Nephron (organoid): ENCODE data around the gene EREG.

Source experiments
- H3K27ac Mint-ChIP-seq, 3 experiments: 2 replicates each; pipeline ENCODE4 v1.8.0; 2020; ENCODE audit warnings: mixed read lengths in 3 of 3, mild to moderate bottlenecking in 2 of 3, moderate library complexity in 1 of 3
- H3K27me3 Mint-ChIP-seq: 2 replicates; pipeline ENCODE4 v1.8.0; 2021; ENCODE audit warnings: low read depth, mild to moderate bottlenecking, moderate library complexity, mixed read lengths
- H3K36me3 Mint-ChIP-seq: 2 replicates; pipeline ENCODE4 v1.8.0; 2020; ENCODE audit warnings: low read depth, mixed read lengths
- H3K4me1 Mint-ChIP-seq: 2 replicates; pipeline ENCODE4 v1.8.0; 2020; ENCODE audit warnings: mixed read lengths
- H3K4me3 Mint-ChIP-seq, 3 experiments: 2 replicates each; pipeline ENCODE4 v1.8.0; 2020; ENCODE audit warnings: mild to moderate bottlenecking in 3 of 3, mixed read lengths in 3 of 3, moderate library complexity in 2 of 3
- H3K9me3 Mint-ChIP-seq: 2 replicates; pipeline ENCODE4 v1.8.0; 2020; ENCODE audit warnings: mixed read lengths
- CTCF ChIP-seq, 3 experiments: fragments of 200-600 bp; sonication (generic); IDR thresholded peaks; one replicate each; pipeline ENCODE4 v1.5.0; 2021; ENCODE audit warnings: antibody characterized with exemption in 3 of 3; ENCODE audit not compliant: unreplicated experiment in 3 of 3

The EREG gene

GRCh38 chr4:74433541-74434172 lies 68.7 kb downstream of the EREG start:
- no peak for TF ChIP-seq CTCF (IDR thresholded peaks at IDR 0.05; ENCODE audit: unreplicated experiment in 3 of 3)
- Mint-ChIP-seq H3K36me3 (no peaks in the 10 kb centered on the region), H3K4me3 (no peak overlapping the region), H3K9me3 (no peaks in the 10 kb centered on the region), H3K27me3 (no peaks in the 10 kb centered on the region), H3K27ac (no peak overlapping the region), H3K4me1 (no peaks in the 10 kb centered on the region)

GRCh38 chr4:74435296-74435695 lies 70.4 kb downstream of the EREG start:
- TF ChIP-seq CTCF (IDR thresholded peaks at IDR 0.05; ENCODE audit: unreplicated experiment in 3 of 3), result no peak
- Mint-ChIP-seq H3K27ac (no peak overlapping the region), H3K4me3 (no peak overlapping the region), H3K9me3 (no peaks in the 10 kb centered on the region), H3K27me3 (no peaks in the 10 kb centered on the region), H3K36me3 (no peaks in the 10 kb centered on the region), H3K4me1 (no peaks in the 10 kb centered on the region)

GRCh38 chr4:74437866-74438265 lies 72.9 kb downstream of the EREG start:
- H3K27ac Mint-ChIP-seq, result no peak overlapping the region
- H3K36me3 Mint-ChIP-seq, result no peaks in the 10 kb centered on the region
- no peaks in the 10 kb centered on the region for H3K9me3 Mint-ChIP-seq
- no peak for TF ChIP-seq CTCF (IDR thresholded peaks at IDR 0.05; ENCODE audit: unreplicated experiment in 3 of 3)
- H3K4me3 Mint-ChIP-seq, result no peak overlapping the region
- H3K4me1 Mint-ChIP-seq, result no peaks in the 10 kb centered on the region
- H3K27me3 Mint-ChIP-seq, result peaks cover 2% of the 10 kb centered on the region
